Mucosa of descending colon (tissue), 3 donors: ENCODE data around the gene IKBKE. TPM values are rescaled to one million over a fixed set of nuclear protein-coding genes. Genes with fewer than 3 reads are reported as not detected.
"Not testable (repeated sequence)": the region's sequence is repeated elsewhere in the genome, so short reads cannot be mapped to it uniquely, and the experiment has no call there.

ENCODE experiments used
- ATAC-seq: fragments of 200-7000 bp; cut with Tn5 transposase; one replicate; pipeline ENCODE4 v1.9.1; 2020; ENCODE audit warnings: mild to moderate bottlenecking, moderate library complexity
- DNase-seq, 3 donors: peaks; one replicate each; pipeline ENCODE4 v3.0.0-alpha.2; 2020
- H3K36me3 ChIP-seq: fragments of 200-600 bp; one replicate; pipeline ENCODE4 v1.8.0; 2021; ENCODE audit warnings: low read depth, mild to moderate bottlenecking
- H3K4me1 ChIP-seq: fragments of 200-600 bp; one replicate; pipeline ENCODE4 v1.8.0; 2021; ENCODE audit warnings: low read depth, mild to moderate bottlenecking
- H3K4me3 ChIP-seq: fragments of 200-600 bp; one replicate; pipeline ENCODE4 v1.8.0; 2021; ENCODE audit warnings: mild to moderate bottlenecking
- H3K9me3 ChIP-seq: fragments of 200-600 bp; one replicate; pipeline ENCODE4 v1.8.0; 2021; ENCODE audit warnings: mild to moderate bottlenecking
- CTCF ChIP-seq: fragments of 200-600 bp; IDR thresholded peaks from one replicate; pipeline ENCODE4 v1.8.0; 2022; ENCODE audit warnings: antibody characterized with exemption, mild to moderate bottlenecking
- intact Hi-C, 2 donors: fragments of 100-400 bp; cut with DNase I in 1 of 2; cut with micrococcal nuclease in 1 of 2; formaldehyde crosslinking; loops; one replicate each; pipeline versions ENCODE4 v1.11.0 to v1.11.1; 2022; cut with DNase I, micrococcal nuclease
- total RNA-seq, 3 donors: library from RNA; stranded (reverse); fragmentation: NEBNext Ultra II Directional in 2 of 3; extraction: Animal tissue kit (Norgen Biotek cat#: 25700) in 2 of 3; gene quantifications; one replicate each; pipeline versions ENCODE4 v1.2.1 to v1.2.4, GENCODE V29; 2021 to 2023
- donor health status: DM: no; HTN: no; CAD: no; lungs with moderate emphysema.
- donor health status: DM: no; HTN: no; CAD: no.
- donor health status: DM: no; HTN: yes; CAD: no.

Gene IKBKE
- total RNA-seq, 3 donors from 2014 or later, result 9.7 to 24.7 (median 16.4) TPM

GRCh38 chr1:206479183-206480125 is 9.2 kb downstream of the IKBKE start:
- no peaks in the 10 kb centered on the region for H3K4me1 ChIP-seq
- H3K9me3 ChIP-seq, result no peaks in the 10 kb centered on the region
- TF ChIP-seq CTCF, result peak; percentile 50
- peak in 2 of 3 donors; percentile 59 to 84 for DNase-seq
- H3K4me3 ChIP-seq, result no peak overlapping the region
- intact Hi-C loops, result no loop called here
- peak; percentile 72 for ATAC-seq
- no peaks in the 10 kb centered on the region for H3K36me3 ChIP-seq

GRCh38 chr1:206480211-206480610 is 9.9 kb downstream of the IKBKE start:
- DNase-seq (no peak), ATAC-seq (no peak)
- Histone ChIP-seq H3K36me3 (no peaks in the 10 kb centered on the region), H3K4me1 (no peaks in the 10 kb centered on the region), H3K9me3 (no peaks in the 10 kb centered on the region), H3K4me3 (no peak overlapping the region)
- TF ChIP-seq CTCF, result no peak
- intact Hi-C loops, result no loop called here

- DNase-seq (no peak), ATAC-seq (no peak)
- TF ChIP-seq CTCF, result no peak
- no peaks in the 10 kb centered on the region for H3K9me3 ChIP-seq
- no peak overlapping the region for H3K4me3 ChIP-seq
- no peaks in the 10 kb centered on the region for H3K36me3 ChIP-seq
- intact Hi-C loops, result no loop called here
- H3K4me1 ChIP-seq, result no peaks in the 10 kb centered on the region
Observed at GRCh38 chr1:206482611-206483010, 12.3 kb downstream of the IKBKE start.

- intact Hi-C loops, DNase-seq, ATAC-seq, H3K36me3 ChIP-seq, H3K9me3 ChIP-seq, H3K4me3 ChIP-seq, H3K4me1 ChIP-seq: not testable (repeated sequence)
Observed at GRCh38 chr1:206483864-206484263, 13.6 kb downstream of the IKBKE start.

GRCh38 chr1:206484901-206485300 is 14.6 kb downstream of the IKBKE start:
- Histone ChIP-seq H3K36me3 (no peaks in the 10 kb centered on the region), H3K4me3 (no peak overlapping the region), H3K9me3 (no peaks in the 10 kb centered on the region), H3K4me1 (no peaks in the 10 kb centered on the region)
- ATAC-seq, result no peak
- DNase-seq, result no peak
- intact Hi-C loops, result no loop called here
- TF ChIP-seq CTCF, result no peak

GRCh38 chr1:206486995-206487788 is 16.9 kb downstream of the IKBKE start:
- H3K9me3 ChIP-seq, result no peaks in the 10 kb centered on the region
- H3K36me3 ChIP-seq, result no peaks in the 10 kb centered on the region
- no peak for TF ChIP-seq CTCF
- intact Hi-C loops, result no loop called here
- DNase-seq (peak in 1 of 3 donors; percentile 9), ATAC-seq (no peak)
- no peaks in the 10 kb centered on the region for H3K4me1 ChIP-seq
- H3K4me3 ChIP-seq, result no peak overlapping the region
